ENCODE results near the gene NAALADL2.

DNA sequence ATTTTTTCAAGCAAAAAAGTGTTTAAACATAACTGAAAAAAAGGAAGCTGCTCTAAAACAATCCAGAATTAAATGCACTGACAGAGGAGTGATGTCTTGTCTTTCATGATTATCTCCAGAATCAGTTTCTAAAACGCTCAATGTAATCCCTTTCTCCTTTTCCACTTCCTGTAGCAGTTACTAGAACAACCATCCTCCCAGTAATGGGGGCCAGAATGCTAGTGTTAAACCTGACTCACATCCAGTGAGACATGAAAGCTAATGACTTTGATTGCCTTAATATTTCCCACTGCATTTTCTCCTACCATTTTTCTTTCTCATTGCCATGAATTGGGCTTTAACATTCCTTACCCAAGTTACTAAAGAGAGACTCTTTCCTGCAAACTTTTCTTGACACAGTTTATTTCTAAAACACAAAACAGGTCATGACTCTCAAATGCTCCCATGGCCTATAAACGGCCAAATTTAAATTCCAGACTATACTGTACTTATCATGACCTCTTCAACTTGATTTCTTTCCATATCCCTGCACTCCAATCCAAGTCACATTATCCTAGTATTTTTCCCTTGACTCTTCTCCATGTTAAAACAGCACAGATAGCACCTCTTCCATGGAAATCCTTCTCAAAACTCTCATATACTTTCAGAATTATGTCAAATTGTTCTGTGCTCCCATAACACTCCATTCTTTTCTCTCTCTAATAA, 341.4 kb downstream of the NAALADL2 start:
- TF ChIP-seq, protein P1, sequence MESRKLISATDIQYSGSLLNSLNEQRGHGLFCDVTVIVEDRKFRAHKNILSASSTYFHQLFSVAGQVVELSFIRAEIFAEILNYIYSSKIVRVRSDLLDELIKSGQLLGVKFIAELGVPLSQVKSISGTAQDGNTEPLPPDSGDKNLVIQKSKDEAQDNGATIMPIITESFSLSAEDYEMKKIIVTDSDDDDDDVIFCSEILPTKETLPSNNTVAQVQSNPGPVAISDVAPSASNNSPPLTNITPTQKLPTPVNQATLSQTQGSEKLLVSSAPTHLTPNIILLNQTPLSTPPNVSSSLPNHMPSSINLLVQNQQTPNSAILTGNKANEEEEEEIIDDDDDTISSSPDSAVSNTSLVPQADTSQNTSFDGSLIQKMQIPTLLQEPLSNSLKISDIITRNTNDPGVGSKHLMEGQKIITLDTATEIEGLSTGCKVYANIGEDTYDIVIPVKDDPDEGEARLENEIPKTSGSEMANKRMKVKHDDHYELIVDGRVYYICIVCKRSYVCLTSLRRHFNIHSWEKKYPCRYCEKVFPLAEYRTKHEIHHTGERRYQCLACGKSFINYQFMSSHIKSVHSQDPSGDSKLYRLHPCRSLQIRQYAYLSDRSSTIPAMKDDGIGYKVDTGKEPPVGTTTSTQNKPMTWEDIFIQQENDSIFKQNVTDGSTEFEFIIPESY (CRISPR knock-in tag; IDR thresholded peaks at IDR 0.05): no peak
- no peak for TF ChIP-seq RORA (CRISPR knock-in tag; IDR thresholded peaks at IDR 0.05)
- no peak for TF ChIP-seq REPIN1 (CRISPR knock-in tag; IDR thresholded peaks at IDR 0.05; ENCODE audit: borderline replicate concordance, low read depth)
- TF ChIP-seq, protein P2, sequence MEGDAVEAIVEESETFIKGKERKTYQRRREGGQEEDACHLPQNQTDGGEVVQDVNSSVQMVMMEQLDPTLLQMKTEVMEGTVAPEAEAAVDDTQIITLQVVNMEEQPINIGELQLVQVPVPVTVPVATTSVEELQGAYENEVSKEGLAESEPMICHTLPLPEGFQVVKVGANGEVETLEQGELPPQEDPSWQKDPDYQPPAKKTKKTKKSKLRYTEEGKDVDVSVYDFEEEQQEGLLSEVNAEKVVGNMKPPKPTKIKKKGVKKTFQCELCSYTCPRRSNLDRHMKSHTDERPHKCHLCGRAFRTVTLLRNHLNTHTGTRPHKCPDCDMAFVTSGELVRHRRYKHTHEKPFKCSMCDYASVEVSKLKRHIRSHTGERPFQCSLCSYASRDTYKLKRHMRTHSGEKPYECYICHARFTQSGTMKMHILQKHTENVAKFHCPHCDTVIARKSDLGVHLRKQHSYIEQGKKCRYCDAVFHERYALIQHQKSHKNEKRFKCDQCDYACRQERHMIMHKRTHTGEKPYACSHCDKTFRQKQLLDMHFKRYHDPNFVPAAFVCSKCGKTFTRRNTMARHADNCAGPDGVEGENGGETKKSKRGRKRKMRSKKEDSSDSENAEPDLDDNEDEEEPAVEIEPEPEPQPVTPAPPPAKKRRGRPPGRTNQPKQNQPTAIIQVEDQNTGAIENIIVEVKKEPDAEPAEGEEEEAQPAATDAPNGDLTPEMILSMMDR (CRISPR knock-in tag; IDR thresholded peaks at IDR 0.05): no peak
- no peak for TF ChIP-seq EZH2 (conservative IDR thresholded peaks at IDR 0.05; ENCODE audit: low read depth, low read length)
- TF ChIP-seq NCOA2 (CRISPR knock-in tag; IDR thresholded peaks at IDR 0.05): no peak
- no peak for TF ChIP-seq YEATS4 (CRISPR knock-in tag; IDR thresholded peaks at IDR 0.05; ENCODE audit: borderline replicate concordance)
- TF ChIP-seq MYC (CRISPR knock-in tag; IDR thresholded peaks at IDR 0.05; ENCODE audit: borderline replicate concordance): no peak
- TF ChIP-seq, protein P3, sequence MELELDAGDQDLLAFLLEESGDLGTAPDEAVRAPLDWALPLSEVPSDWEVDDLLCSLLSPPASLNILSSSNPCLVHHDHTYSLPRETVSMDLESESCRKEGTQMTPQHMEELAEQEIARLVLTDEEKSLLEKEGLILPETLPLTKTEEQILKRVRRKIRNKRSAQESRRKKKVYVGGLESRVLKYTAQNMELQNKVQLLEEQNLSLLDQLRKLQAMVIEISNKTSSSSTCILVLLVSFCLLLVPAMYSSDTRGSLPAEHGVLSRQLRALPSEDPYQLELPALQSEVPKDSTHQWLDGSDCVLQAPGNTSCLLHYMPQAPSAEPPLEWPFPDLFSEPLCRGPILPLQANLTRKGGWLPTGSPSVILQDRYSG (CRISPR knock-in tag; IDR thresholded peaks at IDR 0.05): no peak
